ES-I3 (cell line): ENCODE measurements around the gene CASP3.

Experiments used
- H3K36me3 ChIP-seq: 2 replicates; pipeline ENCODE4 v1.6.1; 2013; ENCODE audit warnings: mild to moderate bottlenecking, low read length, control low read depth, moderate library complexity; ENCODE audit not compliant: insufficient read depth
- H3K4me1 ChIP-seq: 2 replicates; pipeline ENCODE4 v1.6.1; 2013; ENCODE audit warnings: mild to moderate bottlenecking, control low read depth, low read length; ENCODE audit not compliant: insufficient read depth
- H3K9ac ChIP-seq: 2 replicates; pipeline ENCODE4 v1.6.1; 2013; ENCODE audit warnings: low read depth, mild to moderate bottlenecking, low read length, moderate library complexity
- H3K9me3 ChIP-seq: 2 replicates; pipeline ENCODE4 v1.6.1; 2013; ENCODE audit warnings: mild to moderate bottlenecking, low read length, moderate library complexity; ENCODE audit not compliant: control insufficient read depth, insufficient read depth

CASP3 gene

DNA sequence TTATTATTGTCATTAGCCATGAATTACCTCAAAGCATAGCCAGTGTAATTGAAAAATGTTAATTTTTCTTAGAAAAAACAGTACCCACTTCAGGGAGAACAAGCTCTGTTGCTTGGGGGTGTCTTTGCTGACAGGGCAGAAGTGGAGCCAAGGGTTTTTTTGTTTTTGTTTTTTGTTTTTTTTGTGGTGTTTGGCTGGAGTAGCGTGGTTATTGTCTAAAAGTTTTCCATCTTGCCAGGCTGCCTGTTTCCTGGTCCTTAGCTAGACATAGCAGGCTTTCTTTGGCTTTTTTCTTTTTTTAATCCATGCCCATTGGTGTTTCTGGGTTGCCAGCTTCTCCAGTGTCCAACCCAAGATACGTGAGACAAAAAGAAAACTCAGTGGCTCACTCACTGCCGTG, 61.5 kb downstream of the CASP3 start:
- Histone ChIP-seq H3K4me1 (no peaks in the 10 kb centered on the region), H3K9ac (no peak overlapping the region), H3K9me3 (no peaks in the 10 kb centered on the region), H3K36me3 (no peaks in the 10 kb centered on the region)

DNA sequence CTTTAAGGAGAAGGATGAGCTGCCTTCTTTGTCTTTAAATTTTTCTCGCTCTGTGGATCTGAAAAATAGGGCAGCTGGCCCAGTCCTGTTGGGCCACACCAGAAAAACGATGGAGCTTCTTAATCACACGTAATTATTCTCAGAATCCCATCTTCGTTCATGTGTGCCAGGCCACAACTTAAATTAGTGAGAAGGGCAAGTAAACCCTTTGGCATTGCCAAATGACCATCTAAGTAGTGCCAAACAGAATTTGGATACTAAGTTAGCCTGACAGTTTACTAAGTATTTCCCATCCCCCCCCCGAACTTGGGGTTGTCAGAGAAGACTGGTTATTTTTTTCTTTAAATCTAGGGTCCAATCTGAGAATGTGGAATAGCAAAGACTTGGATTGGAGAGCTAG, 62.0 kb downstream of the CASP3 start:
- H3K4me1 ChIP-seq: no peaks in the 10 kb centered on the region
- no peak overlapping the region for H3K9ac ChIP-seq
- H3K36me3 ChIP-seq: no peaks in the 10 kb centered on the region
- H3K9me3 ChIP-seq: no peaks in the 10 kb centered on the region

DNA sequence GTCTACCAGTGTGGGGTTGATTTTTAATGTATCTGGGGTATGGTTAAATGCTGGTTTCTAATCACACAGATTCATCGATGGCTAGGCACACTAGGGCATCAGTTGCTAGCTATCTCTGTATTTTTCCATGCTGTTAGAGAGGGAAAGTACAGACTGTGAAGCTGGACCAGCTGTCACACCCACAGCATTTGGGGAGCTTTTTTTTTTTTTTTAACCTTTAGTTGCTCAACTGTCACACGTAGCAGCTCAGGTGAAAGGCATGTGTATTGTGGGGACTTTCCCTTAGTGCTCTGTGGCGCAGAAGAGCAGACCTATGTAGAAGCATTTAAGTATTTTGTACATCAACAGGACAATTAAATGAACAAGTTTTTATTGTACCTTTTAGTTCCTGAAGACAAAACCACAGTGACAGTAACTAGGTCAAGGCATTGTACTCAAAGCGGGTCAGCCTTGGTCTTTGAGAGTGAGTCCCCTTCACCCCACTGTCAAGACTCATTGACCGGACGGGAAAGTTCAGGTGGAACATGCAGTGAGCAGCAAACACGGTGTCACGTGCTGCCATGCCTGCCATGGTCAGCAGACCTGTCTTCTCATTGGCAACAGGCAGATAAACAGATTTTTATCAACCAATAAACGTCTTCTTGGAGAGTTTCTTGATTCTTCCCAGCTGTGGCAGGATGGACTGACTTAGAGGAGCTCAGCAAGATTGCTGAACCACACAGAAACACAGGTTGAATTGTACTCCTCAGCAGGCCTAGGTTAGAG, 65.3 kb downstream of the CASP3 start:
- Histone ChIP-seq H3K9me3 (peaks cover 4% of the 10 kb centered on the region; the same call in 1 of the 2 replicates), H3K36me3 (no peaks in the 10 kb centered on the region), H3K9ac (no peak overlapping the region), H3K4me1 (no peaks in the 10 kb centered on the region)
